GM12878 (cell line): Measurements from ENCODE around the gene KCTD14. TPM values are rescaled to one million over a fixed set of nuclear protein-coding genes. Genes with fewer than 3 reads are reported as not detected.
A peak's percentile ranks its signal among the peaks of the same experiment; 100 is the strongest.

Source experiments
- ATAC-seq: fragments of 200-7000 bp; cut with Tn5 transposase; 3 replicates; pipeline ENCODE4 v1.9.1; 2020; ENCODE audit warnings: mild to moderate bottlenecking, moderate library complexity
- BruUV-seq: library from RNA; stranded (reverse); fragments of 400-500 nt; replicated peaks from 2 replicates; lab custom pipeline; 2021; lab: Mats Ljungman, UMichigan
- CTCF ChIA-PET: fragments of 300-600 bp; sonication (Branson Sonifier 250); formaldehyde crosslinking; extraction: SDS; loops from one replicate; lab custom pipeline; 2021; ENCODE audit warnings: inconsistent platforms; lab: Yijun Ruan, JAX
- POLR2A ChIA-PET: fragments of 350-600 bp; formaldehyde crosslinking; extraction: SDS; loops from one replicate; lab custom pipeline; 2021; ENCODE audit warnings: inconsistent platforms; lab: Charles Lee
- RAD21 ChIA-PET: fragments of 300-600 bp; sonication (Branson Sonifier 250); formaldehyde crosslinking; loops from one replicate; lab custom pipeline; 2023; ENCODE audit warnings: antibody characterized with exemption; ENCODE audit not compliant: unreplicated experiment; lab: Charles Lee
- SMC1A ChIA-PET: fragments of 300-600 bp; sonication (Branson Sonifier 250); formaldehyde crosslinking; loops from one replicate; lab custom pipeline; 2023; ENCODE audit not compliant: unreplicated experiment, uncharacterized antibody; lab: Charles Lee
- DNase-seq: peaks from one replicate; pipeline ENCODE4 v3.0.0-alpha.2; 2011; ENCODE audit warnings: low read depth, low spot score
- FAIRE-seq: peaks from 3 replicates; lab custom pipeline; 2011; peaks lifted over from hg19 to GRCh38; lab: Jason Lieb, UNC
- H2AFZ ChIP-seq: 2 replicates; pipeline ENCODE4 v1.6.0; 2011; ENCODE audit warnings: low read depth, low read length, control low read depth; ENCODE audit not compliant: control insufficient read depth
- H3K27ac ChIP-seq: 2 replicates; pipeline ENCODE4 v1.5.1; 2011; ENCODE audit warnings: control low read depth; ENCODE audit not compliant: control insufficient read depth, insufficient read depth
- H3K27me3 ChIP-seq, 2 experiments: replicated peaks in 1 of 2; 2 replicates each; pipeline versions ENCODE4 v1.6.0 to v1.6.1; 2011; ENCODE audit warnings: low read length in 1 of 2; ENCODE audit not compliant: control insufficient read depth in 2 of 2, insufficient read depth in 2 of 2
- H3K36me3 ChIP-seq, 2 experiments: 2 replicates each; pipeline ENCODE4 v1.5.1; 2011; ENCODE audit warnings: low read length in 1 of 2; ENCODE audit not compliant: control insufficient read depth in 2 of 2, insufficient read depth in 2 of 2
- H3K4me1 ChIP-seq: 2 replicates; pipeline ENCODE4 v1.6.1; 2011; ENCODE audit warnings: mild to moderate bottlenecking, low read length, moderate library complexity, mixed read lengths; ENCODE audit not compliant: control insufficient read depth, insufficient read depth
- H3K4me2 ChIP-seq: 2 replicates; pipeline ENCODE4 v1.6.0; 2011; ENCODE audit warnings: control low read depth; ENCODE audit not compliant: control insufficient read depth, insufficient read depth
- H3K4me3 ChIP-seq: fragments of 200-600 bp; sonication (generic); 2 replicates; pipeline ENCODE4 v1.5.1; 2016
- H3K79me2 ChIP-seq: 2 replicates; pipeline ENCODE4 v1.6.0; 2011; ENCODE audit warnings: low read length; ENCODE audit not compliant: control insufficient read depth, insufficient read depth
- H3K9ac ChIP-seq: 2 replicates; pipeline ENCODE4 v1.8.0; 2011; ENCODE audit warnings: low read length, control low read depth, mixed read lengths; ENCODE audit not compliant: control insufficient read depth, insufficient read depth
- H3K9me3 ChIP-seq: replicated peaks from 3 replicates; pipeline ENCODE4 v1.5.1; 2011; ENCODE audit warnings: mild to moderate bottlenecking, low read length; ENCODE audit not compliant: control insufficient read depth, insufficient read depth
- H4K20me1 ChIP-seq: 2 replicates; pipeline ENCODE4 v1.6.0; 2011; ENCODE audit not compliant: control insufficient read depth, insufficient read depth
- ASH2L ChIP-seq: fragments of 300-600, 200-600 bp; sonication (generic); IDR thresholded peaks from 2 replicates; pipeline ENCODE4 v1.6.1; 2017; ENCODE audit warnings: low read depth, mild to moderate bottlenecking, borderline replicate concordance
- BCL3 ChIP-seq: IDR thresholded peaks from 2 replicates; pipeline ENCODE4 v1.6.1; 2011; ENCODE audit warnings: borderline replicate concordance, low read depth, mild to moderate bottlenecking, moderate library complexity, low read length; ENCODE audit not compliant: insufficient read depth, poor library complexity, severe bottlenecking
- CBFB ChIP-seq: IDR thresholded peaks from 2 replicates; pipeline ENCODE4 v1.6.1; 2016; ENCODE audit warnings: antibody characterized with exemption, low read depth
- CREB1 ChIP-seq: IDR thresholded peaks from 2 replicates; pipeline ENCODE4 v1.6.1; 2012; ENCODE audit warnings: low read depth, mild to moderate bottlenecking, inconsistent platforms
- ESRRA ChIP-seq: IDR thresholded peaks from 2 replicates; pipeline ENCODE4 v1.6.1; 2012; ENCODE audit warnings: mild to moderate bottlenecking, low read length, improper control_type of control experiment
- FOS ChIP-seq: IDR thresholded peaks from 3 replicates; pipeline ENCODE4 v1.6.1; 2011; ENCODE audit warnings: borderline replicate concordance; ENCODE audit not compliant: insufficient read length; ENCODE audit errors: extremely low read depth
- GATAD2B ChIP-seq: fragments of 450-650 bp; conservative IDR thresholded peaks from 2 replicates; pipeline ENCODE4 v1.6.1; 2017; ENCODE audit warnings: low read depth, mild to moderate bottlenecking, moderate library complexity
- IKZF1 ChIP-seq: fragments of 450-650 bp; conservative IDR thresholded peaks from 2 replicates; pipeline ENCODE4 v1.6.1; 2017; ENCODE audit warnings: antibody characterized with exemption, mild to moderate bottlenecking
- IRF5 ChIP-seq: fragments of 450-650 bp; IDR thresholded peaks from 2 replicates; pipeline ENCODE4 v1.6.1; 2017; ENCODE audit warnings: borderline replicate concordance
- JUNB ChIP-seq: IDR thresholded peaks from 2 replicates; pipeline ENCODE4 v1.6.1; 2016; ENCODE audit warnings: antibody characterized with exemption, mild to moderate bottlenecking
- MTA2 ChIP-seq: fragments of 450-650 bp; IDR thresholded peaks from 2 replicates; pipeline ENCODE4 v1.6.1; 2016; ENCODE audit warnings: low read depth, mild to moderate bottlenecking, moderate library complexity
- NR2C1 ChIP-seq: fragments of 450-650 bp; IDR thresholded peaks from 2 replicates; pipeline ENCODE4 v1.6.1; 2017; ENCODE audit warnings: antibody characterized with exemption, mild to moderate bottlenecking, moderate library complexity
- POLR2A ChIP-seq: IDR thresholded peaks from 2 replicates; pipeline ENCODE4 v1.6.1; 2011; ENCODE audit warnings: low read depth, mild to moderate bottlenecking, low read length
- RUNX3 ChIP-seq: IDR thresholded peaks from 2 replicates; pipeline ENCODE4 v1.6.1; 2012; ENCODE audit warnings: low read length, inconsistent platforms
- SMAD5 ChIP-seq: IDR thresholded peaks from 2 replicates; pipeline ENCODE4 v1.6.1; 2016; ENCODE audit warnings: antibody characterized with exemption, low read depth
- WGBS: methylation state at CpG from one replicate; pipeline ENCODE4 v1.1.6; 2016; ENCODE audit warnings: low lambda C conversion rate; ENCODE audit not compliant: insufficient replicate concordance, insufficient coverage; ENCODE audit errors: missing lambda C conversion rate; 5-methylcytosine and 5-hydroxymethylcytosine counted together
- in situ Hi-C: fragments of 300-500 bp; cut with MboI; formaldehyde crosslinking; loops from 9 replicates; pipeline ENCODE4 v1.14.3; 2018; ENCODE audit warnings: mixed read lengths
- intact Hi-C: fragments of 100-400 bp; cut with micrococcal nuclease; formaldehyde crosslinking; loops from one replicate; pipeline ENCODE4 v1.14.2; 2022; ENCODE audit not compliant: unreplicated experiment
- polyA plus RNA-seq, 11 experiments: library from polyadenylated mRNA; depleted of rRNA in 4 of 11; unstranded in 6 of 11; stranded (reverse) in 5 of 11; fragments of >200 nt; fragmentation: Nextera tagmentation in 4 of 11; fragmentation: Illumina TruSeq in 1 of 11; extraction: Ambion mirVana in 4 of 11; extraction: Trizol in 1 of 11; gene quantifications; 1 replicate in 1 of 11; 2 replicates in 10 of 11; pipeline versions ENCODE4 v1.2.1 to v1.2.3, GENCODE V29; 2011 to 2016; ENCODE audit warnings: inconsistent platforms in 2 of 11, missing spikeins in 2 of 11, low read depth in 1 of 11
- total RNA-seq, 4 experiments: library from RNA; depleted of rRNA in 3 of 4; stranded (reverse); fragments of >200 nt in 3 of 4; fragmentation: Illumina TruSeq in 1 of 4; extraction: Trizol in 1 of 4; gene quantifications; 2 replicates each; pipeline versions ENCODE4 v1.2.1 to v1.2.3, GENCODE V29; 2013 to 2021

Gene KCTD14
- total and polyA plus RNA-seq, 10 of the 15 experiments (the other 5 are each of a cell fraction or from before 2014, with no cell fraction given): 0.11 to 0.63 (median 0.48) TPM

GRCh38 chr11:78072455-78072854, 49.4 kb upstream of the KCTD14 start:
- BruUV-seq: no TSS peak

More at GRCh38 chr11:78072455-78072854, 49.4 kb upstream of the KCTD14 start:
- 94% methylated on average over 4 of the region's 4 CpGs for WGBS
- Histone ChIP-seq H3K27me3 (no peaks in the 10 kb centered on the region), H3K9ac (no peak overlapping the region), H2AFZ (no peak overlapping the region), H4K20me1 (peaks cover 7% of the 10 kb centered on the region), H3K79me2 (peaks cover 27% of the 10 kb centered on the region), H3K4me1 (no peaks in the 10 kb centered on the region), H3K4me3 (no peak overlapping the region), H3K4me2 (no peak overlapping the region), H3K27ac (no peak overlapping the region), H3K9me3 (no peaks in the 10 kb centered on the region), H3K36me3 (peaks cover 3 to 19% of the 10 kb centered on the region in 2 experiments)
- RAD21 ChIA-PET: no interaction called here
- in situ Hi-C loops: no loop called here
- no peak for DNase-seq
- ATAC-seq: peak; percentile 13; the same call in 1 of the 3 replicates
- intact Hi-C loops: loop anchor here (10.0 kb wide), 1 partner anchor 352 kb away; no protein-coding TSS in a partner anchor
- FAIRE-seq: no peak
- SMC1A ChIA-PET: interaction anchor here (1.0 kb wide), 1 partner anchor 18 kb away, joined by 3 read pairs; no protein-coding TSS in a partner anchor
- CTCF ChIA-PET: no interaction called here
- POLR2A ChIA-PET: no interaction called here
- no peak for TF ChIP-seq GATAD2B
- no peak for TF ChIP-seq NR2C1
- no peak for TF ChIP-seq RUNX3
- TF ChIP-seq IRF5: no peak
- TF ChIP-seq ESRRA: no peak
- TF ChIP-seq JUNB: no peak
- no peak for TF ChIP-seq FOS
- no peak for TF ChIP-seq IKZF1
- no peak for TF ChIP-seq ASH2L
- no peak for TF ChIP-seq MTA2
- TF ChIP-seq CREB1: no peak
- TF ChIP-seq CBFB: no peak
- no peak for TF ChIP-seq POLR2A
- no peak for TF ChIP-seq SMAD5
- TF ChIP-seq BCL3: no peak
